HG03521 (cell line): Measurements from ENCODE around the gene CISH.

Experiments
- ATAC-seq: cut with Tn5 transposase; IDR thresholded peaks from one replicate; pipeline ENCODE4 v1.9.1; 2021; ENCODE audit warnings: mild to moderate bottlenecking, moderate library complexity; ENCODE audit not compliant: unreplicated experiment

Gene CISH

GRCh38 chr3:50637945-50638344 is 26.4 kb upstream of the CISH start:
- ATAC-seq: no peak

GRCh38 chr3:50637011-50637410 is 25.4 kb upstream of the CISH start:
- ATAC-seq: no peak

- no peak for ATAC-seq
These were observed 23.5 kb upstream of the CISH start for GRCh38 chr3:50635066-50635465.

GRCh38 chr3:50633230-50633790 is 21.7 kb upstream of the CISH start:
- no peak for ATAC-seq

- no peak for ATAC-seq
These were observed 20.9 kb upstream of the CISH start for GRCh38 chr3:50632450-50632849.

- no peak for ATAC-seq
These were observed 19.3 kb upstream of the CISH start for GRCh38 chr3:50630877-50631276.

- no peak for ATAC-seq
These were observed 18.8 kb upstream of the CISH start for GRCh38 chr3:50630394-50630793.

GRCh38 chr3:50628601-50629000 is 17.0 kb upstream of the CISH start:
- no peak for ATAC-seq

- ATAC-seq: no peak
These were observed 16.0 kb upstream of the CISH start for GRCh38 chr3:50627407-50628051.

- no peak for ATAC-seq
These were observed 14.8 kb upstream of the CISH start for GRCh38 chr3:50626401-50626800.

- no peak for ATAC-seq
These were observed 13.9 kb upstream of the CISH start for GRCh38 chr3:50625231-50626182.

- ATAC-seq: no peak
These were observed 13.1 kb upstream of the CISH start for GRCh38 chr3:50624634-50625033.

- no peak for ATAC-seq
These were observed 12.4 kb upstream of the CISH start for GRCh38 chr3:50623840-50624474.

- no peak for ATAC-seq
These were observed 11.3 kb upstream of the CISH start for GRCh38 chr3:50622881-50623280.

- ATAC-seq: no peak
These were observed 9.2 kb upstream of the CISH start for GRCh38 chr3:50620820-50621219.

GRCh38 chr3:50620420-50620819 is 8.8 kb upstream of the CISH start:
- no peak for ATAC-seq

- ATAC-seq: no peak
These were observed 6.4 kb upstream of the CISH start for GRCh38 chr3:50617911-50618481.

- peak; percentile 16 for ATAC-seq
These were observed 5.7 kb upstream of the CISH start, which contains the start of gene MAPKAPK3 for GRCh38 chr3:50617096-50617791. TSS of gene MAPKAPK3 (plus strand) at chr3:50617151. CDS start at chr3:50617566, 415 bp downstream.

- ATAC-seq: peak; percentile 69
These were observed 5.2 kb upstream of the CISH start for GRCh38 chr3:50616770-50617095.

- ATAC-seq: no peak
These were observed 4.6 kb upstream of the CISH start for GRCh38 chr3:50616003-50616769.
